Lower lobe of right lung (tissue), 2 donors: Measurements from ENCODE around the gene OTUB1. TPM values are rescaled to one million over a fixed set of nuclear protein-coding genes. Genes with fewer than 3 reads are reported as not detected.

Source experiments
- ATAC-seq, 2 donors: fragments of 200-7000 bp; cut with Tn5 transposase; one replicate each; pipeline ENCODE4 v1.9.1; 2020 to 2022; ENCODE audit warnings: mild to moderate bottlenecking in 2 of 2, moderate library complexity in 2 of 2
- DNase-seq: peaks from one replicate; pipeline ENCODE4 v3.0.0-alpha.2; 2020
- H3K27ac ChIP-seq: fragments of 200-600 bp; one replicate; pipeline ENCODE4 v1.8.0; 2022
- H3K27me3 ChIP-seq: fragments of 200-600 bp; one replicate; pipeline ENCODE4 v1.8.0; 2022; ENCODE audit warnings: low read depth
- H3K36me3 ChIP-seq: fragments of 200-600 bp; one replicate; pipeline ENCODE4 v1.8.0; 2022; ENCODE audit warnings: mild to moderate bottlenecking
- H3K4me1 ChIP-seq: fragments of 200-600 bp; one replicate; pipeline ENCODE4 v1.8.0; 2022
- H3K4me3 ChIP-seq: fragments of 200-600 bp; one replicate; pipeline ENCODE4 v1.8.0; 2022; ENCODE audit warnings: mild to moderate bottlenecking
- H3K9me3 ChIP-seq: fragments of 200-600 bp; one replicate; pipeline ENCODE4 v1.8.0; 2022
- CTCF ChIP-seq: fragments of 200-600 bp; IDR thresholded peaks from one replicate; pipeline ENCODE4 v1.8.0; 2022; ENCODE audit warnings: antibody characterized with exemption, mild to moderate bottlenecking
- intact Hi-C: fragments of 100-400 bp; cut with DNase I; formaldehyde crosslinking; loops from one replicate; pipeline ENCODE4 v1.11.0; 2022
- total RNA-seq: library from RNA; stranded (reverse); fragmentation: NEBNext Ultra II Directional; extraction: Animal tissue kit (Norgen Biotek cat#: 25700); gene quantifications from one replicate; pipeline ENCODE4 v1.2.1, GENCODE V29; 2021
- donor health status: DM: no; HTN: yes; CAD: no; lungs with severe emphysema.

The OTUB1 gene
- total RNA-seq, 1 donor from 2014 or later, result 61.9 TPM

DNA sequence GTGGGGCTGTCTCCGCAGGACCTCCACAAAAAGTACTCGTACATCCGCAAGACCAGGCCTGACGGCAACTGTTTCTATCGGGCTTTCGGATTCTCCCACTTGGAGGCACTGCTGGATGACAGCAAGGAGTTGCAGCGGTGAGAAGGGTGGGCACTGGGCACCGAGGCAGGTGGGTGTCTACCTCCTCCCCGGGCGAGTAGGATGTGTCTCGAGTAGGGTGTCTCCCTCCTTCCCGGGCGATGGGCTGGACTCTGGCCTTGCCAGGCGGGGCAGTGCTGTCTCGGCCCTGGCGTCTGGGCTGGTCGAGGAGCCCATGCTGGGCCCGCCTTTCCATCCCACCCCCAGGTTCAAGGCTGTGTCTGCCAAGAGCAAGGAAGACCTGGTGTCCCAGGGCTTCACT lies 10.3 kb downstream of the OTUB1 start:
- intact Hi-C loops, result no loop called here
- TF ChIP-seq CTCF, result no peak
- Histone ChIP-seq H3K4me3 (no peak overlapping the region), H3K9me3 (no peaks in the 10 kb centered on the region), H3K27ac (no peak overlapping the region), H3K27me3 (peaks cover 9% of the 10 kb centered on the region), H3K4me1 (peaks cover 28% of the 10 kb centered on the region), H3K36me3 (peaks cover 63% of the 10 kb centered on the region)
- DNase-seq, result no peak
- no peak for ATAC-seq

DNA sequence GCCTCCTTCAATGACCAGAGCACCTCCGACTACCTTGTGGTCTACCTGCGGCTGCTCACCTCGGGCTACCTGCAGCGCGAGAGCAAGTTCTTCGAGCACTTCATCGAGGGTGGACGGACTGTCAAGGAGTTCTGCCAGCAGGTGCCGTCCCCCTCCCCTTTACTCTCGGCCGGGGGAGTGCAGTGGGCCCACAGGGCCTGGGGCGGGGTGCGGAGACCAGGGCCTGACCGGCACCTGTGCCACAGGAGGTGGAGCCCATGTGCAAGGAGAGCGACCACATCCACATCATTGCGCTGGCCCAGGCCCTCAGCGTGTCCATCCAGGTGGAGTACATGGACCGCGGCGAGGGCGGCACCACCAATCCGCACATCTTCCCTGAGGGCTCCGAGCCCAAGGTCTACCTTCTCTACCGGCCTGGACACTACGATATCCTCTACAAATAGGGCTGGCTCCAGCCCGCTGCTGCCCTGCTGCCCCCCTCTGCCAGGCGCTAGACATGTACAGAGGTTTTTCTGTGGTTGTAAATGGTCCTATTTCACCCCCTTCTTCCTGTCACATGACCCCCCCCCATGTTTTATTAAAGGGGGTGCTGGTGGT lies 11.0 kb downstream of the OTUB1 start:
- DNase-seq, result no peak
- Histone ChIP-seq H3K36me3 (peaks cover 57% of the 10 kb centered on the region), H3K27ac (no peak overlapping the region), H3K4me1 (peaks cover 35% of the 10 kb centered on the region), H3K9me3 (no peaks in the 10 kb centered on the region), H3K4me3 (no peak overlapping the region), H3K27me3 (peaks cover 9% of the 10 kb centered on the region)
- TF ChIP-seq CTCF, result no peak
- no peak for ATAC-seq
- intact Hi-C loops, result no loop called here

- Histone ChIP-seq H3K27ac (no peak overlapping the region), H3K27me3 (peaks cover 9% of the 10 kb centered on the region), H3K4me3 (no peak overlapping the region), H3K4me1 (peaks cover 35% of the 10 kb centered on the region), H3K36me3 (peaks cover 55% of the 10 kb centered on the region), H3K9me3 (no peaks in the 10 kb centered on the region)
- DNase-seq, result no peak
- TF ChIP-seq CTCF, result no peak
- intact Hi-C loops, result no loop called here
- ATAC-seq, result no peak
Observed at GRCh38 chr11:63997801-63998337, 11.6 kb downstream of the OTUB1 start.

- H3K27ac ChIP-seq, result no peak overlapping the region
Observed at GRCh38 chr11:63998558-63999348, 12.5 kb downstream of the OTUB1 start.

More at GRCh38 chr11:63998558-63999348, 12.5 kb downstream of the OTUB1 start:
- peak; percentile 1 to 22 for ATAC-seq
- Histone ChIP-seq H3K9me3 (no peaks in the 10 kb centered on the region), H3K27me3 (peaks cover 9% of the 10 kb centered on the region), H3K4me3 (peak overlapping the region; percentile 47), H3K36me3 (peaks cover 49% of the 10 kb centered on the region), H3K4me1 (peaks cover 35% of the 10 kb centered on the region)
- TF ChIP-seq CTCF, result no peak
- intact Hi-C loops, result no loop called here
- DNase-seq, result peak; percentile 50
